Activated T-helper 9 cell treated with anti-CD3 and anti-CD28 coated beads, Interleukin-2, amount 50 U/mL, for 16 hours (primary cell): ENCODE measurements around the gene MGMT.

Experiments used
- DNase-seq: peaks from one replicate; pipeline ENCODE4 v3.0.0-alpha.2; 2020; ENCODE audit warnings: low read depth

MGMT gene

GRCh38 chr10:129593953-129594352 is 126.9 kb downstream of the MGMT start:
- DNase-seq = no peak

DNA sequence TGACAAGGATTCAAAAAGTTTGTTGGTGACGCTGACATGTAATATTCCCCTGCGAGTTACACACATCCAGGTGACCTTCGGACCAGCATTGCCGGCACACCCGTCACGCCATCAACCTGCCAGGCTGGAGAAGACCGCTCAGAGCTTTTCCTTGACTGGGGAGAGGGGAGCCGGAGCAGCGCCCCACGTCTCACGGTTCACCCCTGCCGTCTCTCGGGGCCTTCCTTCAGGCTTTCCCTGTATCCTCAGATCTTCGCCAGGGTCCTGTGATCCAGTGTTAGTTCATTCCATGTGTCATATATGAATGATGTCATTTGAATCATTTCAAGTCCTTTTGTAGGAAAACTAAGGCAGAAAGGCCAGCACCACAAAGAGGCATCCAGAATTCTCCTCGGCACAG is 127.8 kb downstream of the MGMT start:
- no peak for DNase-seq

DNA sequence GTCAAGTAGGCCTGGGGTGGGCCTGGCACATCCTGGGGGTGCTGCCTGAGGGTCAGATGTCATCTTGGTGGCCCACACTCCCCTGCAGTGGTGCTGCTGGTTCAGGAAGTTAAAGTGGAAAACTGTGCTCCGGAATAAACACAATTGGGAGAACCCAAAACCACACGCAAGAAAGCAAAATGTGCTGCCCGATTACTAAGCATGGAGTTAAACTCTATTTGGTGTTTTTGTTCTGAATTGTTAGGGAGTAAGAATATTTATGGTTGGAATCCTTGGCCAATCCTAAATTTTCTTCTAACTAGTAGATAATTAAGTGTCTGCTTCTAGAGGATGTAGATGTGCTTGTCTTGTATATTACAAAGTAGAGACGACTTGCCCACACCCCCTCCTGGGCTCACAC is 131.4 kb downstream of the MGMT start:
- DNase-seq = no peak

GRCh38 chr10:129599160-129599559 is 132.1 kb downstream of the MGMT start:
- DNase-seq = no peak

DNA sequence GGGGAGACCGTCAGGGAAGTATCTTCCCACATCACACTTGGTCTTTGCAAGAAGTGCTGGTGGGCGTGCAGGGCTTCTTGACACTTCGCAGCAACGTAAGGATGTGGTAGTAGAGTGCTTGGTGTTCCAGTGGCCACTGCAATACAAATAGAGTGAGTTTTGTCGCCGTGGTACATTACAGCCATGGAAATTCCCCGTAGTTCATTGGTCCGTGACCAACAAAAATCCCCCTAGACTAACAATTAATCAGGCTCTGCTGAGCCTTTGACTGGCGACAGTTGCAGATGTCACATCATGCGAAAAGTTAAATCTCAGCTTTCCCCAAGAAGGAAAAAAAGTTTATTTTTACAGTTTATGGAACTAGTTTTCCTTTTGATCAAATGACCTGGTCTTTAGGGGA is 134.7 kb downstream of the MGMT start:
- no peak for DNase-seq

- DNase-seq = no peak
Measured at GRCh38 chr10:129602938-129603535, 136.0 kb downstream of the MGMT start.

- DNase-seq = no peak
Measured at GRCh38 chr10:129604333-129605032, 137.4 kb downstream of the MGMT start.

GRCh38 chr10:129605266-129605985 is 138.4 kb downstream of the MGMT start:
- DNase-seq = no peak

- no peak for DNase-seq
Measured at GRCh38 chr10:129605986-129606518, 139.0 kb downstream of the MGMT start.

DNA sequence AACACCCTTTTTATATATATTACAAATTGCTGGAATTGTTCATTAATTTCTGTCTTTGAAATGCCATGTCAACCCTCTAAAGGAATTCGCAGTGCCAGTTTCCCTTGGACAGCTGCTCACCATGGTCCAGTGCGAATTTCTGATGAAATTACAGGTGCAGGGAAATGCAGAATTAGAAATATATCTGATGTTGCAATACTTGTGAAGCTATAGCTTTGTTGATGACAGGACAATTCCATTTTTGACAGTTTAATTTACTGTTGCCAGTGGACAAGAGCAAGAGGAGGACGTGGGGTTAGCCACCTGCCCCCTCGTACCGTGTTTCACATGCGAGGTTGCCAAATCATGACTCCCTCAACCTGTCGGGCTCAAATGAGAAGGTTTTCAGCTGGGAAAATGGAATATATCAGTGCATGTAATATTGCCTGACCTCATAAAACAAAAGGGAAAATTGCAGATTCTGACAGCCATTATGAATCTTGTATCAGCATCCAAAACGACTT is 140.6 kb downstream of the MGMT start:
- DNase-seq = no peak

DNA sequence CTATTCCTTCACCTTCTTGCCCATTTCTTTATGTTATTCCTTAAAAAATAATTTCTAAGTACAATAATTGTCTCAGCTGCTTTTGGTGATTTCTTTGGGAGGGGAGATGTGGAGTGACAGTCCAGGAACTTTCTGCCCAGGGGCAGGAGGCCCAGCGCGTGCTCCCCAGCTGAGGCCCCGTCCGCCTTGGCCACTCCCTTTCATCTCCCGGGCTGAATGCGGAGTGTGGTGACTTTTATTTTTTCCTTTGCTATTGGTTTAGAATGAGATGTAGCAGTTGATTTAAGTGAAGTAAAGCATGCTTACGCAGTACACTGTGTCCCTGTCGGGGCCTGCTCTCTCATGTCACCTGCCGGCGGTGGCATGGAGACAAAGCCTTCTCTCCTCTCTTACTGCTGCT is 141.6 kb downstream of the MGMT start:
- DNase-seq = no peak

DNA sequence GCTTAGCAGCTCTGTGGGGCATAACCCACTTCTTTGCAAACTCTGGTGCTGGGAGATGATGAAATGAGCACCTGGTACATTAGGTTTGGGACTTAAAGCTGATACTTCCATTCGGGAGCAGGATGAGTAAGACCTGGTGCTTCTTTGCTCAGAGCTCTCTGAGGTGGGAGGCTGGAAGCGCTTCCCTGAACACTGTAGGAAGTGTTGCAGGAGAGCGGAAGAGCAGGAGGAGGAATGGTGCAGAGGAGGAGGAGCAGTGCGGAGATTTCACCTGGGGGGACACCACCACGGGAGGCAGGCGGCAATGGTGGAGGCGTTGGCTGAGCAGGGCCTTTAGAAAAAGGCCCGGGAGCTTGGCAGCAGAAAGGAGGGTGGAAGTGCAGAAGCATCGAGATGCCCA is 142.5 kb downstream of the MGMT start:
- no peak for DNase-seq

DNA sequence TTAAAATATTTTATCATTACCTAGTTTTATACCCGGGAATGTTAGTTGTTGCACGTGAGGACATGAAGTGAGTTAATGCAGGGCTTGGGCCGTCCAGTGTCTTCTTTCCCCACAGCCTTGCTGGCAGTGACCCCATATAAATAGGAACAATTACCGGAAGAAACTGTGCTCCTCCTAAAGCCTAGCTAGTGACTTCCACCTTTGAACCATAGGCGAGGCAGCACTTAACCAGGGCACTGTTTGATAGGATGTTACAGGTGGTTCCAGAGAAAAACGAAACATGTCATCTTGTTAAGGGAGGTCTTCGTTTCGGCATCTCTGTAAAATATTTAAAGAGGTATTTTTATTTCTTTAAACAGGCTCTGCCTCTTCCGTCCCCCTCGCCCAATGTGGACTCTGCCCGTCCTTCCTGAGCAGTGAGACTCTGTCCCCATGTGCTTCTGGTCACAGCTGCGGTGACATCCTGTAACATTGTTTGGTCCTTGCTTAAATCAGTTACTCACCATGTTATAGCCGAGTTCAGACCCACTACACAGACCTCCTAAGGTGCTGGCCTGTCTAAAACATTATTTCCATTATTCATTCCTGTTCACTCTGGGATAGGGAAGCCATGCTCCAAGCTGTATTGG is 145.6 kb downstream of the MGMT start:
- no peak for DNase-seq

GRCh38 chr10:129613377-129613980 is 146.4 kb downstream of the MGMT start:
- no peak for DNase-seq

- no peak for DNase-seq
Measured at GRCh38 chr10:129614341-129614740, 147.3 kb downstream of the MGMT start.

DNA sequence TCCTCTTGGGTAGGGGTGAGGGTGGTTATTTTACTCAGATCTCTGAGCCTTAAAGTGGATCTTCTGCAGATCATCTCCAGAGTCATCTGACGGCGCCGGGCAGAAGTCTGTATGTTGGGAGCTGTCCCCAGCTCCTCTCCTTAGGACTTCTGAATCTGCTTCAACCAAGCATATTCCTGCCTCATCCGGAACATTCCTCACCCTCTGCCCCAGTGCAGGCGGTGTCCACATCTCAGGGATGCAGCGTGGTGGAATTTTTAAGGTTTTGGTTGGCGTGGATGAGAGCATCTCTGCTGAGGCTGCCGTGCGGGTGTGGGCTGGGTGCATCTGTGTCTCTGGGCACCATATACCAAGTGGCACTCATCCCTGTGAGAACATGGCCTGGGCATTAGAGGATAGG is 148.3 kb downstream of the MGMT start:
- no peak for DNase-seq

GRCh38 chr10:129615921-129616525 is 149.0 kb downstream of the MGMT start:
- DNase-seq = no peak

DNA sequence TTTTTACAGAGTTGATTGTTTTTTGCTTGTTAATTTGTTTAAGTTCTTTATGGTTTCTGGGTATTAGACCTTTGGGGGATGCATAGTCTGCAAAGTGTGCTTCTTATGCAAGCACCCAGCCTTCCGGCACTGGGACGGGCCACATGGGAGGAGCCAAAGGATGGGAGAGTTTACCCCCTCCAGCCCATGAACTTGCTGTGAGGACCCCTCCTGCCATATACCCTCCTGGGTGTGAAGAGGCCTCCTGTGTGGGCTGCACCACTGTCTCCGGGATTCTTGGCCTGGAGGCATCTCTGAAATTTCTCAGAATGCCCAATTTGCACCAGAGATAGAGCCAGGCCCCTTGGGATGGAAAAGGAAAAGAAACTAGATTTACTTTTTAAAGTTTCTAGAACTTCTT is 150.7 kb downstream of the MGMT start:
- no peak for DNase-seq

DNA sequence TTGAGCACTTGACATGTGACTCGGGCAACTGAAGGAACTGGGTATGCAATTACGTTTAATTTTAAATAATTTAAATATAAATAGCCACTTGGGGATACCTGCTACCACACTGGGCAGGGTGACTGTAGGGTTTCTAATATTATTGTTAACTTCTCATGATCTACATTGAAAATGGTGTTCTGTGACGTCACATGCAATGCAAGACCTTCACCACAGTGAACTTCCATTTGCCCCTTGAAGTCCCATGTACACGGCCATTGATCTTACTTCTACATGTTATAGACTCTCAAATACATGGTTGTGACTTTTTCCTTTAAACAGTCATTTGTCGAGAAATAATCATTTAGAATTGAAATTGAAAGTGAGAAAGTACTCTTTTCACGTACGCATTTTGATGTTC is 154.0 kb downstream of the MGMT start:
- DNase-seq = no peak

- DNase-seq = no peak
Measured at GRCh38 chr10:129621693-129622092, 154.7 kb downstream of the MGMT start.

DNA sequence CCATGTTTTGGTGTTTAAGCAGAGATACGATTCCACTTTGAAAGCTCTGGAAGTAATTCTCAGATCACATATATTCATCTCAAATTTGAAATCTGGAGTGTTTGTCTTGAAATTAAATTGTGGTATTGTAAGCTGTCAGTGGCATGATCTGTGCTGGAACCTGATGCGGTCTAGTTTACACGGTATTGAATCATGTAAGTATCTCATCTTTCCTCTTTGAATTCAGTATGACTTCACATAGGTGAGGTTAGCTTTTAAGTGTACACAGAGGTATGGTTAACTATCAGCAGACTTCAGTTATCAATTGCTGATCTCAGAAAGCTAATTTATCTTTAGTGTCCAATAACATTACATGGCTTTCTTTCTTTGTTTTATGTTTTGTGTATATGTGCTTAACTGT is 155.2 kb downstream of the MGMT start:
- no peak for DNase-seq

GRCh38 chr10:129622736-129623135 is 155.7 kb downstream of the MGMT start:
- no peak for DNase-seq
